GM12878 (cell line): ENCODE measurements around the gene LACRT. TPM values are rescaled to one million over a fixed set of nuclear protein-coding genes. Genes with fewer than 3 reads are reported as not detected.

Experiments
- ATAC-seq: fragments of 200-7000 bp; cut with Tn5 transposase; 3 replicates; pipeline ENCODE4 v1.9.1; 2020; ENCODE audit warnings: mild to moderate bottlenecking, moderate library complexity
- BruUV-seq: library from RNA; stranded (reverse); fragments of 400-500 nt; replicated peaks from 2 replicates; lab custom pipeline; 2021; lab: Mats Ljungman, UMichigan
- CTCF ChIA-PET: fragments of 300-600 bp; sonication (Branson Sonifier 250); formaldehyde crosslinking; extraction: SDS; loops from one replicate; lab custom pipeline; 2021; ENCODE audit warnings: inconsistent platforms; lab: Yijun Ruan, JAX
- POLR2A ChIA-PET: fragments of 350-600 bp; formaldehyde crosslinking; extraction: SDS; loops from one replicate; lab custom pipeline; 2021; ENCODE audit warnings: inconsistent platforms; lab: Charles Lee
- RAD21 ChIA-PET: fragments of 300-600 bp; sonication (Branson Sonifier 250); formaldehyde crosslinking; loops from one replicate; lab custom pipeline; 2023; ENCODE audit warnings: antibody characterized with exemption; ENCODE audit not compliant: unreplicated experiment; lab: Charles Lee
- SMC1A ChIA-PET: fragments of 300-600 bp; sonication (Branson Sonifier 250); formaldehyde crosslinking; loops from one replicate; lab custom pipeline; 2023; ENCODE audit not compliant: unreplicated experiment, uncharacterized antibody; lab: Charles Lee
- DNase-seq: peaks from one replicate; pipeline ENCODE4 v3.0.0-alpha.2; 2011; ENCODE audit warnings: low read depth, low spot score
- FAIRE-seq: peaks from 3 replicates; lab custom pipeline; 2011; peaks lifted over from hg19 to GRCh38; lab: Jason Lieb, UNC
- H2AFZ ChIP-seq: 2 replicates; pipeline ENCODE4 v1.6.0; 2011; ENCODE audit warnings: low read depth, low read length, control low read depth; ENCODE audit not compliant: control insufficient read depth
- H3K27ac ChIP-seq: 2 replicates; pipeline ENCODE4 v1.5.1; 2011; ENCODE audit warnings: control low read depth; ENCODE audit not compliant: control insufficient read depth, insufficient read depth
- H3K27me3 ChIP-seq, 2 experiments: replicated peaks in 1 of 2; 2 replicates each; pipeline versions ENCODE4 v1.6.0 to v1.6.1; 2011; ENCODE audit warnings: low read length in 1 of 2; ENCODE audit not compliant: control insufficient read depth in 2 of 2, insufficient read depth in 2 of 2
- H3K36me3 ChIP-seq, 2 experiments: 2 replicates each; pipeline ENCODE4 v1.5.1; 2011; ENCODE audit warnings: low read length in 1 of 2; ENCODE audit not compliant: control insufficient read depth in 2 of 2, insufficient read depth in 2 of 2
- H3K4me1 ChIP-seq: 2 replicates; pipeline ENCODE4 v1.6.1; 2011; ENCODE audit warnings: mild to moderate bottlenecking, low read length, moderate library complexity, mixed read lengths; ENCODE audit not compliant: control insufficient read depth, insufficient read depth
- H3K4me2 ChIP-seq: 2 replicates; pipeline ENCODE4 v1.6.0; 2011; ENCODE audit warnings: control low read depth; ENCODE audit not compliant: control insufficient read depth, insufficient read depth
- H3K4me3 ChIP-seq: fragments of 200-600 bp; sonication (generic); 2 replicates; pipeline ENCODE4 v1.5.1; 2016
- H3K79me2 ChIP-seq: 2 replicates; pipeline ENCODE4 v1.6.0; 2011; ENCODE audit warnings: low read length; ENCODE audit not compliant: control insufficient read depth, insufficient read depth
- H3K9ac ChIP-seq: 2 replicates; pipeline ENCODE4 v1.8.0; 2011; ENCODE audit warnings: low read length, control low read depth, mixed read lengths; ENCODE audit not compliant: control insufficient read depth, insufficient read depth
- H3K9me3 ChIP-seq: replicated peaks from 3 replicates; pipeline ENCODE4 v1.5.1; 2011; ENCODE audit warnings: mild to moderate bottlenecking, low read length; ENCODE audit not compliant: control insufficient read depth, insufficient read depth
- H4K20me1 ChIP-seq: 2 replicates; pipeline ENCODE4 v1.6.0; 2011; ENCODE audit not compliant: control insufficient read depth, insufficient read depth
- CTCF ChIP-seq, 3 experiments: IDR thresholded peaks in 2 of 3; conservative IDR thresholded peaks in 1 of 3; 2 replicates each; pipeline ENCODE4 v1.5.1; 2011; ENCODE audit warnings: low read depth in 3 of 3, low read length in 3 of 3, mild to moderate bottlenecking in 3 of 3, control low read depth in 2 of 3, moderate library complexity in 2 of 3, inconsistent platforms in 1 of 3, mixed read lengths in 1 of 3; ENCODE audit not compliant: control insufficient read depth in 2 of 3, insufficient read depth in 1 of 3; ENCODE audit errors: extremely low read depth in 1 of 3
- RAD21 ChIP-seq: IDR thresholded peaks from 2 replicates; pipeline ENCODE4 v1.6.1; 2011; ENCODE audit warnings: mild to moderate bottlenecking, low read depth, low read length, moderate library complexity; ENCODE audit not compliant: insufficient read depth
- RELA ChIP-seq: fragments of 450-650 bp; IDR thresholded peaks from 2 replicates; pipeline ENCODE4 v1.8.0; 2014; ENCODE audit warnings: borderline replicate concordance; ENCODE audit not compliant: partially characterized antibody
- SIN3A ChIP-seq: IDR thresholded peaks from 2 replicates; pipeline ENCODE4 v1.6.1; 2012; ENCODE audit warnings: low read depth, low read length, improper control_type of control experiment
- SMC3 ChIP-seq: IDR thresholded peaks from 2 replicates; pipeline ENCODE4 v1.6.1; 2011; ENCODE audit warnings: low read length, improper control_type of control experiment, borderline replicate concordance
- SREBF1 ChIP-seq: IDR thresholded peaks from 2 replicates; pipeline ENCODE4 v1.6.1; 2012; ENCODE audit warnings: mild to moderate bottlenecking, low read length
- YY1 ChIP-seq: IDR thresholded peaks from 2 replicates; pipeline ENCODE4 v1.6.1; 2011; ENCODE audit warnings: low read depth, mild to moderate bottlenecking, low read length
- WGBS: methylation state at CpG from one replicate; pipeline ENCODE4 v1.1.6; 2016; ENCODE audit warnings: low lambda C conversion rate; ENCODE audit not compliant: insufficient replicate concordance, insufficient coverage; ENCODE audit errors: missing lambda C conversion rate; 5-methylcytosine and 5-hydroxymethylcytosine counted together
- in situ Hi-C: fragments of 300-500 bp; cut with MboI; formaldehyde crosslinking; loops from 9 replicates; pipeline ENCODE4 v1.14.3; 2018; ENCODE audit warnings: mixed read lengths
- intact Hi-C: fragments of 100-400 bp; cut with micrococcal nuclease; formaldehyde crosslinking; loops from one replicate; pipeline ENCODE4 v1.14.2; 2022; ENCODE audit not compliant: unreplicated experiment
- polyA plus RNA-seq, 11 experiments: library from polyadenylated mRNA; depleted of rRNA in 4 of 11; unstranded in 6 of 11; stranded (reverse) in 5 of 11; fragments of >200 nt; fragmentation: Nextera tagmentation in 4 of 11; fragmentation: Illumina TruSeq in 1 of 11; extraction: Ambion mirVana in 4 of 11; extraction: Trizol in 1 of 11; gene quantifications; 1 replicate in 1 of 11; 2 replicates in 10 of 11; pipeline versions ENCODE4 v1.2.1 to v1.2.3, GENCODE V29; 2011 to 2016; ENCODE audit warnings: inconsistent platforms in 2 of 11, missing spikeins in 2 of 11, low read depth in 1 of 11
- total RNA-seq, 4 experiments: library from RNA; depleted of rRNA in 3 of 4; stranded (reverse); fragments of >200 nt in 3 of 4; fragmentation: Illumina TruSeq in 1 of 4; extraction: Trizol in 1 of 4; gene quantifications; 2 replicates each; pipeline versions ENCODE4 v1.2.1 to v1.2.3, GENCODE V29; 2013 to 2021

Gene LACRT
- total and polyA plus RNA-seq, 10 of the 15 experiments (the other 5 are each of a cell fraction or from before 2014, with no cell fraction given), result not detected

GRCh38 chr12:54660320-54660962 is 25.7 kb upstream of the LACRT start:
- Histone ChIP-seq H2AFZ (no peak overlapping the region), H3K4me3 (no peak overlapping the region), H4K20me1 (no peaks in the 10 kb centered on the region), H3K36me3 (no peaks in the 10 kb centered on the region), H3K4me1 (peaks cover 4% of the 10 kb centered on the region; the same call in 1 of the 2 replicates), H3K4me2 (no peak overlapping the region), H3K9ac (no peak overlapping the region), H3K9me3 (no peaks in the 10 kb centered on the region), H3K27me3 (peaks cover 0 to 2% of the 10 kb centered on the region in 2 experiments; a peak in 1 of 4 replicates), H3K27ac (no peak overlapping the region), H3K79me2 (no peaks in the 10 kb centered on the region)
- DNase-seq (no peak), ATAC-seq (no peak), FAIRE-seq (no peak)
- in situ Hi-C loops, result no loop called here
- CTCF ChIA-PET, result interaction anchor here (0.6 to 1.6 kb wide), 4 partner anchors 19 to 739 kb away, joined by 3 to 8 read pairs (median 3); no protein-coding TSS in a partner anchor
- RAD21 ChIA-PET, result no interaction called here
- no TSS peak for BruUV-seq
- intact Hi-C loops, result no loop called here
- 40% methylated on average over 10 of the region's 10 CpGs for WGBS
- TF ChIP-seq SREBF1, result no peak
- SMC1A ChIA-PET, result no interaction called here
- POLR2A ChIA-PET, result no interaction called here

GRCh38 chr12:54658306-54659264 is 23.9 kb upstream of the LACRT start:
- CTCF ChIA-PET, result interaction anchor here (0.6 to 3.1 kb wide), 33 partner anchors 9 to 881 kb away, joined by 3 to 18 read pairs (median 4); no protein-coding TSS in a partner anchor
- intact Hi-C loops (no loop called here), in situ Hi-C loops (no loop called here)
- TF ChIP-seq SMC3 (peak; percentile 36; the same call in 1 of the 2 replicates), RAD21 (peak; percentile 51), RELA (no peak), CTCF (IDR thresholded peaks at IDR 0.05 in 2 of 3, conservative IDR thresholded peaks at IDR 0.05 in 1 of 3; ENCODE audit: control insufficient read depth in 2 of 3, extremely low read depth in 1 of 3, insufficient read depth in 1 of 3, low read depth in 3 of 3, low read length in 3 of 3) (peak; percentile 68 to 81 (median 70)), YY1 (peak; percentile 59; the same call in 1 of the 2 replicates), SIN3A (no peak)
- Histone ChIP-seq H2AFZ (no peak overlapping the region), H3K27ac (no peak overlapping the region), H3K27me3 (peaks cover 0 to 2% of the 10 kb centered on the region in 2 experiments; a peak in 2 of 4 replicates), H3K4me2 (no peak overlapping the region), H3K9me3 (no peaks in the 10 kb centered on the region), H3K36me3 (no peaks in the 10 kb centered on the region), H3K4me3 (no peak overlapping the region), H3K9ac (no peak overlapping the region), H3K4me1 (no peaks in the 10 kb centered on the region), H4K20me1 (no peaks in the 10 kb centered on the region), H3K79me2 (no peaks in the 10 kb centered on the region)
- peak; percentile 93 for ATAC-seq
- peak; percentile 75 for FAIRE-seq
- RAD21 ChIA-PET, result interaction anchor here (0.8 to 1.6 kb wide), 11 partner anchors 13 to 414 kb away, joined by 3 to 15 read pairs (median 4); no protein-coding TSS in a partner anchor
- WGBS, result 26% methylated on average over 19 of the region's 19 CpGs
- DNase-seq, result no peak
- no TSS peak for BruUV-seq
- SMC1A ChIA-PET, result interaction anchor here (0.6 to 1.4 kb wide), 9 partner anchors 15 to 300 kb away, joined by 3 to 6 read pairs (median 3); no protein-coding TSS in a partner anchor
- POLR2A ChIA-PET, result interaction anchor here (0.6 kb wide), 1 partner anchor 14 kb away, joined by 4 read pairs; no protein-coding TSS in a partner anchor
